Measurements from ENCODE around the gene TSPAN15. TPM values are rescaled to one million over a fixed set of nuclear protein-coding genes. Genes with fewer than 3 reads are reported as not detected.

Gene TSPAN15
- total and polyA plus RNA-seq, 2 of the 4 experiments (the other 2 are of a cell fraction): 0.48 TPM; not detected in 1

- TF ChIP-seq ELK1 (IDR thresholded peaks at IDR 0.05; ENCODE audit: borderline replicate concordance, low read depth, low read length) (no peak), CEBPB (IDR thresholded peaks at IDR 0.05; ENCODE audit: low read depth, low read length) (no peak), NFE2L2 (IDR thresholded peaks at IDR 0.05; ENCODE audit: low read depth, low read length) (no peak)
- Histone ChIP-seq H3K9me1 (ENCODE audit: insufficient read depth, low read length) (peaks cover 5% of the 10 kb centered on the region), H3K4ac (ENCODE audit: low read depth, low read length) (no peak overlapping the region), H3K18ac (ENCODE audit: low read depth, low read length) (no peak overlapping the region), H2AFZ (replicated peaks; ENCODE audit: low read length, poor library complexity) (no peak overlapping the region), H3K9me3 (ENCODE audit: control insufficient read depth, insufficient read depth, low read length) (no peaks in the 10 kb centered on the region), H3K4me3 (ENCODE audit: insufficient read depth, low read depth, low read length) (no peak overlapping the region), H3K4me1 (ENCODE audit: control insufficient read depth, insufficient read depth, low read length) (peaks cover 8% of the 10 kb centered on the region), H3K56ac (ENCODE audit: extremely low read depth, insufficient read depth, low read length) (no peak overlapping the region), H3K23ac (ENCODE audit: low read depth, low read length) (no peak overlapping the region), H4K8ac (ENCODE audit: low read depth in 2 of 2, low read length in 2 of 2) (no peak overlapping the region), H3K9ac (ENCODE audit: low read depth, low read length) (no peak overlapping the region), H2AK5ac (ENCODE audit: low read depth, low read length) (no peak overlapping the region), H2BK120ac (ENCODE audit: low read depth, low read length) (no peak overlapping the region), H2BK15ac (ENCODE audit: low read depth, low read length) (no peak overlapping the region), H4K91ac (ENCODE audit: insufficient read depth, low read depth, low read length) (no peak overlapping the region), H3K14ac (replicated peaks; ENCODE audit: low read depth, low read length) (no peak overlapping the region), H3K4me2 (ENCODE audit: low read depth, low read length) (no peak overlapping the region), H2AK9ac (replicated peaks; ENCODE audit: low read depth, low read length, poor library complexity) (no peak overlapping the region), H3K27ac (ENCODE audit: insufficient read depth, low read length) (no peak overlapping the region), H2BK20ac (ENCODE audit: low read depth, low read length) (no peak overlapping the region), H2BK5ac (ENCODE audit: low read depth, low read length, poor library complexity, severe bottlenecking) (no peak overlapping the region), H4K5ac (ENCODE audit: low read depth, low read length) (no peak overlapping the region), H3K27me3 (ENCODE audit: control insufficient read depth, insufficient read depth, low read length) (peaks cover 46% of the 10 kb centered on the region), H3K79me1 (ENCODE audit: low read depth in 1 of 2, low read length in 2 of 2) (no peaks in the 10 kb centered on the region), H4K20me1 (ENCODE audit: insufficient read depth, low read length) (no peaks in the 10 kb centered on the region), H3K36me3 (ENCODE audit: control insufficient read depth, insufficient read depth, low read length) (no peaks in the 10 kb centered on the region)
- intact Hi-C loops (cut with micrococcal nuclease): no loop called here
- CTCF ChIA-PET: interaction anchor here (1.3 kb wide), 1 partner anchor 15 kb away, joined by 3 read pairs; no protein-coding TSS in a partner anchor
- WGBS, 2 experiments (ENCODE audit: extremely low coverage in 2 of 2, insufficient read length in 1 of 2): 22% methylated on average over 3 of the region's 7 CpGs; no CpG with 5 or more reads in 1 of the 2 experiments
- ATAC-seq (ENCODE audit: low read depth): no peak
- in situ Hi-C loops (cut with MboI; ENCODE audit: low sequenced_read_pairs): no loop called here
- DNase-seq: no peak
- no TSS peak for BruUV-seq (replicated peaks)
- dilution Hi-C loops (cut with HindIII; ENCODE audit: low sequenced_read_pairs, unreplicated experiment): no loop called here
- POLR2A ChIA-PET (ENCODE audit: unreplicated experiment): no interaction called here
These were observed 28.2 kb downstream of the TSPAN15 start for GRCh38 chr10:69479240-69480067.
